ENCODE measurements around the gene INPP5A.

DNA sequence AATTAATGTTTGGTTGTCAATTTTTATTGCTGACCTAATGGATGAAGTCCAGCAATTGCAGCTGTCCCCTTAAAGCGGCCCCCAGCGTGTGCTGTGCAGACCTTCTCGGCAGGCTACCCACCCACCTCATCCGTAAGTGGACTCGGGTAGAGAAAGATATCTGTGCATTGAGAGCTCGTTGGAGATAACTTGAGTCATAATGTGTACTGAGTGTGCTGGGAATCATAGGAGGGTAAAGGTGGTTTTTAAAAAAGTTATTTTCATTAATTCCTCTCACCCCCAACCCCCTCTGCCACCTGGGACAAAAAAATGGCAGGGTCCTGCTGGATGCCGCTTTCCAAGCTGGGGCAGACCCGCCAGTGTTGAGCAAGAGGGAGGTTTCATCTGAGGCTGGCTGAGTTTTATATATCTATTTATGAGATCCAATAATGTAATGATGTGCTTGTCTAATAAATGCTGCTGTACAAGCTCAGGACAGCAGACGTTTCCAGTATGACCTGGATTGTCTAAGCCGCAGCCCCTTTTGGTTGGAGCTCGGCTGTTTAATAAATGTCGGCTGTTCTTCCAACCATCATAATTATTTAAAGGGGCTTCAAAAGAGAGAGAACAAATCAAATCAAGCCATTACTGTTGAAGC, 129.2 kb downstream of the INPP5A start:
- TF ChIP-seq, protein P1, sequence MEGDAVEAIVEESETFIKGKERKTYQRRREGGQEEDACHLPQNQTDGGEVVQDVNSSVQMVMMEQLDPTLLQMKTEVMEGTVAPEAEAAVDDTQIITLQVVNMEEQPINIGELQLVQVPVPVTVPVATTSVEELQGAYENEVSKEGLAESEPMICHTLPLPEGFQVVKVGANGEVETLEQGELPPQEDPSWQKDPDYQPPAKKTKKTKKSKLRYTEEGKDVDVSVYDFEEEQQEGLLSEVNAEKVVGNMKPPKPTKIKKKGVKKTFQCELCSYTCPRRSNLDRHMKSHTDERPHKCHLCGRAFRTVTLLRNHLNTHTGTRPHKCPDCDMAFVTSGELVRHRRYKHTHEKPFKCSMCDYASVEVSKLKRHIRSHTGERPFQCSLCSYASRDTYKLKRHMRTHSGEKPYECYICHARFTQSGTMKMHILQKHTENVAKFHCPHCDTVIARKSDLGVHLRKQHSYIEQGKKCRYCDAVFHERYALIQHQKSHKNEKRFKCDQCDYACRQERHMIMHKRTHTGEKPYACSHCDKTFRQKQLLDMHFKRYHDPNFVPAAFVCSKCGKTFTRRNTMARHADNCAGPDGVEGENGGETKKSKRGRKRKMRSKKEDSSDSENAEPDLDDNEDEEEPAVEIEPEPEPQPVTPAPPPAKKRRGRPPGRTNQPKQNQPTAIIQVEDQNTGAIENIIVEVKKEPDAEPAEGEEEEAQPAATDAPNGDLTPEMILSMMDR (IDR thresholded peaks at IDR 0.05 in 2 of 3, conservative IDR thresholded peaks at IDR 0.05 in 1 of 3; ENCODE audit: borderline replicate concordance in 1 of 3, insufficient read depth in 1 of 3, low read depth in 2 of 3, low read length in 2 of 3): no peak
- no peak for TF ChIP-seq REST (IDR thresholded peaks at IDR 0.05; ENCODE audit: low read depth)
